ENCODE measurements around the gene FMNL2.
A peak's percentile ranks its signal among the peaks of the same experiment; 100 is the strongest.

FMNL2 gene

DNA sequence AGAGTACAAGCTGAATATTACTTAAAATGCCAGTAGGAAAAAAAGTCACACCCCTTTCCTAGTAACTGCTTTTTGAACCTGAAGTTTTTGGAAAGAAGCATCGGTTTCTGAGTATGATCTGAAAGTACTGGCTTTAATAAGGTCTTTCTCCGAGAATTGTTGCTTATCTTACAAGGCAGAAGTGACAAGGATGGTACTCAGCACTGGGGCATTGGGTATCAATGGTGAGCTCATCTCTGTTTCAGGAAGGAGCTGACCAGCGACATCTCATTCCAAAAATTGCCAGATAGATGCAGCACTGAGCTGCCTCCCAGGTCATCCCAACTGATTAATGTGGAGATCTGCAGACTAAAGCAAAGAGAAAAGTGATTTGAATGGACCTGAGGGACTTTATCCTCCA lies 85.4 kb downstream of the FMNL2 start:
- FAIRE-seq (peak; percentile 24), DNase-seq (ENCODE audit: insufficient read length) (no peak)
- TF ChIP-seq POLR2A (IDR thresholded peaks at IDR 0.05; ENCODE audit: low read depth, low read length) = no peak
- TF ChIP-seq POLR2AphosphoS5 (IDR thresholded peaks at IDR 0.05; ENCODE audit: low read depth, low read length) = no peak
- TF ChIP-seq TAF1 (IDR thresholded peaks at IDR 0.05; ENCODE audit: borderline replicate concordance, low read depth, low read length) = no peak

DNA sequence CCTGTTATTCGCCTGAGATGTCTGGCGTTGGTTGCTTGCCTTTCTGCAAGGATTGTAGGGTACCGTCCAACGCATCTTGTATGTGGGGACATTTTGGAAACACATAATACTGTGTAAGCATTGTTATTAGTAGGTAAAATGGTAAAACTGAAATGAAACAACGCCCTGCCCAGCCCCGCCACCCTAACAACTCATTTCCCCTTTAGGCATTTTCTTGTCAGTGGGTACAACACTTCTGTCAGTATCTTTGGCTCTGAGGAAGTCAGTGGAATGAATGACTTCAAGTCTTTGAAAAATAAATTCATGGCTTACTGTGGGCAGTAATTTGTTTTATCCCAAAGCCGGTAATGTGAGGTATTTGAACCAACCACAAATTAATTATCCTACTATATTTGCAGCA lies 86.0 kb downstream of the FMNL2 start:
- TF ChIP-seq TAF1 (IDR thresholded peaks at IDR 0.05; ENCODE audit: borderline replicate concordance, low read depth, low read length) (no peak), POLR2A (IDR thresholded peaks at IDR 0.05; ENCODE audit: low read depth, low read length) (no peak), POLR2AphosphoS5 (IDR thresholded peaks at IDR 0.05; ENCODE audit: low read depth, low read length) (no peak)
- no peak for FAIRE-seq

DNA sequence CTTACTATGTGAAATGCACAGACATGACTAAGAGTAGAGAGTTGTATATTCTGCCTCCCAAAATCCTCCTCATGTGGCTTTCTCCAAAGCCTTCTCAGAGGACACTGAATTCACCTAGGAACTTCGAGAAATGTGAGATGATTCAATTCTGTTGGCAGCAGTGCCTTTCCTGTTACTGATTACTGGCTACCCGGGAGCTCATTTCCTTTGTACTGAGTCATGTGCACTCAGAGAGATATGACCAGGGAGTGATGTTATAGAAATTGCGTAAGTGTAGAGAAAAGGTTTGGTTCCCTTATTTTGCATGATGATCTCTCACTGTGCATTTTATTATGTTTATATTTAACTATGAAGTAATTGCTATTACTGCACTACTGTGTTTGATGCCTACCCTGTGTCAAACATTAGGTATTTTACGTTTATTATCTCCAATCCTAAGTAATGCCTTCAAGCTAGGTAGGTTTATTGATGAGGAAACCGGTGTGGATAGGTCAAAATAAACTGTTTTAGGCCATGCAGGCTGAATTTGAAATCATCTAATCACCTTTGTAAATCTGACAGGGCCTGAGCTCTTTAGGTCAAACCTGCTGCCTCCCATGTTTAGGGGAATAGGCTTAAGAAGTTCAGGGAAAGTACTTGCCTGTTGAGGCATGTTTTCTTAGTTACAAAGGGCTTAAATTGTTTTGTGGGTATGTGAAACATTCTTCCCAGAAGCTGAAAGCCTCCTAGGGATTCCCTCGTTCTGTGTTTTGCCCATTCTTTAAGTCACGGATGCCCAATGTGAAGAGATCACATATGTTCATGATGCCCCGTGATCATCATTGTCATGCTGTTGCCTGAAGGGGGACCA lies 86.8 kb downstream of the FMNL2 start:
- no peak for DNase-seq (ENCODE audit: insufficient read length)
- no peak for FAIRE-seq
- TF ChIP-seq TAF1 (IDR thresholded peaks at IDR 0.05; ENCODE audit: borderline replicate concordance, low read depth, low read length) = no peak

More for the DNA sequence above, 86.0 kb downstream of the FMNL2 start:
- DNase-seq (ENCODE audit: insufficient read length) = no peak

DNA sequence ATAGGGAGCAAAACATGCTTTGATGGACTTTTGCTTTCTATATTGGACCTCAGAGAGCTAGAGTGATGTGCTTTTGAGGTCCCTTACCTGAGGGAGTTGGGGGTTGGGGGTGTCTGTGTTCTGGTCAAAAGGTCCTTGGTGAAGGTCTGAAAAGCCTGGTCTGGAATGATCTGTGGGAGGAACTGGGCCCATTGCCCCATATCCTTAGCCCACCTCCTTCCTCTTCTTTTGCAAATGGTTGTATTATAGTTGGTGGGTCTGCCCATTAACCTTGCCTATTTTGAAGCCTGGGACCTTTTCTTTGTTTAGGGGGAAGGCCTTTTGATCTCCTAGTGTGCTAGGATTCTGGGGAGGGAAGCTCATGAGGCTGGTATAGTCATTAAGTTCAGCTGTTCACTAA lies 88.7 kb downstream of the FMNL2 start:
- FAIRE-seq (peak; percentile 51), DNase-seq (ENCODE audit: insufficient read length) (no peak)
- TF ChIP-seq POLR2AphosphoS5 (IDR thresholded peaks at IDR 0.05; ENCODE audit: low read depth, low read length) = no peak
- no peak for TF ChIP-seq TAF1 (IDR thresholded peaks at IDR 0.05; ENCODE audit: borderline replicate concordance, low read depth, low read length)
- no peak for TF ChIP-seq POLR2A (IDR thresholded peaks at IDR 0.05; ENCODE audit: low read depth, low read length)

DNA sequence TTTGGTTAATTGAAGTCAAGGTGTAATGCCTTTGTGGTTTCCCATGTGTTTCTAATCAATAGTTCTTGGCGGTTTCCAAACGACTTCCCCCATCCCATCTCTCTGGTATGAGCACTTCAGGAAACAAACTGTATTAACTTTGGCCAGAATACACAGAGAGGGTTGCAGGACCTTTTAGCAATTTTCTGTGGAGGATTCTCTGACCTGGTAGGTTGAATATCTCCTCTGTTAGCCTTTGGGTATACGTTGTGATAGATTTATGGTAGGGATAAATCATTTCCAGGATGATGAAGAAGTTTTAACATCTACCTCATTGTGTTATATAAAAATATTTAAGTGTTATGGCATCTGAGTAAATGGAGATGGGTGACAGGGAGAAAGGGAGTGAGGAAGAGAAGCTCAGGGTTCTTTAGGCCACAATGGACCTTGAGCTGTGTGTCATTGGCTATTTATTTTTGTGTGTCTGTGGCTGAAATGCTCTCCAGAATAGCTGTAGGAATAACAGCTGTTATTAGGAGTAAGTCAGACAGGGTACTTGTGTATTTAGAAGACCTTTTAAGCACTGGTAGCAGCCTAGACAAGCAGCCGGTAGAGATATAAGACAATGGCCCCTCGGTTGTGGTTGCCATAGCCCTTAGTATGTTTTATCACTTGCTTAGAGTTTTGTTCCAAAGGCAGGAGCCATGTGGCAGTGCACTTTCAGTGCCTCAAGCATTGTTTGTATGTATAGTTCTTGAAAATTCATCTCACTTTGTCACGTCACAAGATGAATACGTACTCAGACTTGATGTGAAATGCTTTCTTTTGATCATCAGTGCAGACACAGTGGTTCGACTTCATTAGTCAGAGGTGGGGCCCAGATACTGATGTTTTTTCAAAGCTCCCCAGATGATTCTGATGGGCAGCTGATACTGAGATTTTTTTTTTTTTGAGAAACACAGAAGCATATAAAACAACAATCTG lies 91.1 kb downstream of the FMNL2 start:
- DNase-seq (ENCODE audit: insufficient read length) (no peak), FAIRE-seq (peak; percentile 67)
- TF ChIP-seq POLR2A (IDR thresholded peaks at IDR 0.05; ENCODE audit: low read depth, low read length) = no peak

DNA sequence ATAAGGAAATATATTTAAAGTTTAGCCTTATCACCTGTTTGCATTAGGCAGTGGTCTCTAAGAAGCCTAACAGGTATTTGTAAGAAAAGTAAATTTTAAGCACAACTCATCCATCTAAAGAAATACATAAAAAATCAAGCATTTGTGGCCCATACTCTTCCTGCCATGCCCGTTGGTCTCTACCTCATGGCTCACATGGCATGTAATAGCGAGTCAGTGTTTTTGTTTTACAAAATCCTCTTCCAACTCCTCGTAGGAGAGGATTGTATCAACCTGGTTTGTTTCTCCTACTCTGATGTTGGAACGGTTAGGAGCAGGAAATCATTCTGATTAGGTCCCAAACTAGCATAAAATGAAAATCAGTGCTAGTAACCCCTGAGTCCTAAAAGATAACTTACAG lies 91.8 kb downstream of the FMNL2 start:
- FAIRE-seq (no peak), DNase-seq (ENCODE audit: insufficient read length) (no peak)
- no peak for TF ChIP-seq POLR2AphosphoS5 (IDR thresholded peaks at IDR 0.05; ENCODE audit: low read depth, low read length)
- no peak for TF ChIP-seq POLR2A (IDR thresholded peaks at IDR 0.05; ENCODE audit: low read depth, low read length)
- TF ChIP-seq TAF1 (IDR thresholded peaks at IDR 0.05; ENCODE audit: borderline replicate concordance, low read depth, low read length) = no peak

DNA sequence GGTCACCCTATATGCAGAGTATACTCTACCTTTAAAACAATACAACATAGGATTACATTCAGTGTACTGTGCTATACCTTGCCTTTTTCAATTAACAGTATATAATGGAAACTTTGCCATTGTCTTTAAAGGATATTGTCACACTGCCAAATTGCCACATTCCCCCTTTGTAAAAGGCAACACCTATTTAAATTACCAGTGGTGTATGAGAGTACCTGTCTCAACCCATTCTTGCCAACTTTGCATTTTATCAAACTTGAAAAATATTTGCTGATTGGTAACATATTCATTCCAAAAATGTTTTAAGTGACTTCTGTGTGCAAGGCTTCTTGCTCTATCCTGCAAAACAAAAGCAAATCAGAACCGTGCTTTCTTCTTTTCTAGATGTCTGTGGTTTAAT lies 92.9 kb downstream of the FMNL2 start:
- DNase-seq (ENCODE audit: insufficient read length) (no peak), FAIRE-seq (no peak)
- TF ChIP-seq POLR2AphosphoS5 (IDR thresholded peaks at IDR 0.05; ENCODE audit: low read depth, low read length) (no peak), POLR2A (IDR thresholded peaks at IDR 0.05; ENCODE audit: low read depth, low read length) (no peak), TAF1 (IDR thresholded peaks at IDR 0.05; ENCODE audit: borderline replicate concordance, low read depth, low read length) (no peak)

DNA sequence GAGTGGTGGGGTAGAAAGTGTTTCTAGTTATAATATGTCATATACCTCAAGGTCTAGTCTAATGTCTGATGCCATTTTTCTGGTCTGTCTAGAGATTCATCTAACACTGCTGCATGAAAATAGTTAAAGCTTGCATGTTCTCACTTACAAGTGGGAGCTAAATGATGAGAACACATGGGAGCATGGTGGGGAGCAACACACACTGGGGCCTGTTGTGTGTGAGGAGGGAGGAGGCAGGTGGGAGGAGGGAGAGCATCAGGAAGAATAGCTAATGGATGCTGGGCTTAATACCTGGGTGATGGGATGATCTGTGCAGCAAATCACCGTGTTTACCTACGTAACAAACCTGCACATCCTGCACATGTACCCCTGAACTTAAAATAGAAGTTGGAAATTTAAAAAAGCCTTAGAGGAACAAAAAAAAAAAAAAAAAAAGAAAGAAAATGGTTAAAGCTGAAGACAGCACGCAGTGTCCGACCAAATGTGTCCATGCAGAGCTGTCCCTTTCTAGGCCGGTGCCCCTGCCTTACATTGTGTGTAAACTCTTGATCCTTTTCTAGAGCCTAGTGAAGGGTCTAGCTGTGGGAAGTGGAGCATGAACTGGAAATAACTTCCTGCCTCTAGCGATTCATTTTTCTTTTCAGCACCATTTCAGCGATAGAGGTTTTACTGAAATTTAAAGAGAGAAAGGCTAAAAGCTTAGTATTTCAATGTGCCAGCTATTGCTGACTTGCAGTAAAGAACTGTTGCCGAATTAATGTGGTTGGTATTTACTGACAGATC lies 94.0 kb downstream of the FMNL2 start:
- no peak for FAIRE-seq
- TF ChIP-seq POLR2AphosphoS5 (IDR thresholded peaks at IDR 0.05; ENCODE audit: low read depth, low read length) (no peak), TAF1 (IDR thresholded peaks at IDR 0.05; ENCODE audit: borderline replicate concordance, low read depth, low read length) (no peak), POLR2A (IDR thresholded peaks at IDR 0.05; ENCODE audit: low read depth, low read length) (no peak)
- DNase-seq (ENCODE audit: insufficient read length) = no peak

DNA sequence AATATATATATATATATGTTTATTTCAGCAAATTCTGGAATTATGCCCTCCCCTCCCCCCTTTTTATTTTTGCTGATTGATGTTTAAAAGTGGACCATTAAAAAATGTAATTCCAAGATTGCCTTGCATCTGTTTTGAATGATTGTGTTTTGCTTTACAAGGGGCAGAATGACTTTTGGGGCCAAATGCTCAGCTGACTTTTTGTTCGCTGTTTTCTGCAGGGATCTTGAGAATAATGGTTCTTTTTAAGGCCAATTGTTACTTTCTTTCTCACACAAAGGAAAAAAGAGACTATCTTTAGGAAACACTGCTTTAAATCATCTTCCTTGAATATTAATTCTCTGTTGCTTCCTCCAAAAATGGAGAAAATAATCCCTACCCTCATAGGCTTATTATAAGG lies 95.9 kb downstream of the FMNL2 start:
- DNase-seq (ENCODE audit: insufficient read length) (no peak), FAIRE-seq (no peak)
- TF ChIP-seq POLR2AphosphoS5 (IDR thresholded peaks at IDR 0.05; ENCODE audit: low read depth, low read length) (no peak), POLR2A (IDR thresholded peaks at IDR 0.05; ENCODE audit: low read depth, low read length) (no peak), TAF1 (IDR thresholded peaks at IDR 0.05; ENCODE audit: borderline replicate concordance, low read depth, low read length) (no peak)

DNA sequence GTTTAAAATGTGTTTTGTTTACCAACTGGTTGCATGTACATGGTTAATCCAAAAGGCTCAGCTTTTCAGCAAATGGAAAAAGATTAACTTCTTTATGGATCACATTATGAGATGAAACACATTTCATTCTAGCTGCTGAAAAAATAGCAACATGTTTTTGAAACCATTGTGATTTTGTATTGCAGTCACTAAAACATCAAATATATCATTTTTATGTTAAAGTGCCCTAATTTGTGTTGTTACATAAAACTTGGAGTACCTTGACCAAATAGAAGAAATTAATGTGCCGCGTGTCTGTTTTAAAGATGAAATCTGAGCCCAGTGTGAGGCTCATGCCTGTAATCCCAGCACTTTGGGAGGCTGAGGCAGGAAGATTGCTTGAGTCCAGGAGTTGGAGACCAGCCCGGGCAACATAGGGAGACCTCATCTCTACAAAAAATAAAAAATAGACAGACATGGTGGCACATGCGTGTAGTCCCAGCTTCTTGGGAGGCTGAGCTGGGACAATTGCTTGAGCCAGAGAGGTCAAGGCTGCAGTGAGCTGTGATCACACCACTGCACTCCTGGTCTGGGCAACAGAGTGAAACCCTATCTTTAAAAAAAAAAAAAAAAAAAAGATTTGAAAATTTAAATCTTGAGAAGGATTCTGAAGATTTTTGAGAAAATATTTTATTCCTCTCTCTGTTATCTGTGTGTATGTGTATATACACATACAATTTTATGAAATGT lies 96.6 kb downstream of the FMNL2 start:
- TF ChIP-seq TAF1 (IDR thresholded peaks at IDR 0.05; ENCODE audit: borderline replicate concordance, low read depth, low read length) (no peak), POLR2AphosphoS5 (IDR thresholded peaks at IDR 0.05; ENCODE audit: low read depth, low read length) (no peak), POLR2A (IDR thresholded peaks at IDR 0.05; ENCODE audit: low read depth, low read length) (no peak)
- FAIRE-seq = no peak

More for the DNA sequence above, 96.6 kb downstream of the FMNL2 start:
- DNase-seq (ENCODE audit: insufficient read length) = no peak
